ENCODE data around the gene RECQL5. TPM values are rescaled to one million over a fixed set of nuclear protein-coding genes. Genes with fewer than 3 reads are reported as not detected.

The RECQL5 gene
- total and polyA plus RNA-seq, 2 of the 8 experiments (the other 6 are each of a cell fraction or from before 2014, with no cell fraction given): 15.1 to 41.1 TPM

- FAIRE-seq (no peak), DNase-seq (ENCODE audit: low read depth in 1 of 2, low spot score in 2 of 2) (no peak)
- no peak overlapping the region for H2BK20ac ChIP-seq (ENCODE audit: low read length)
- H2AFZ ChIP-seq (ENCODE audit: low read length): no peak overlapping the region
- no peaks in the 10 kb centered on the region for H3K36me3 ChIP-seq (ENCODE audit: control insufficient read depth in 2 of 4, insufficient read depth in 4 of 4, low read length in 3 of 4)
- H4K20me1 ChIP-seq (replicated peaks in 1 of 2; ENCODE audit: control insufficient read depth in 1 of 2, insufficient read depth in 2 of 2, low read length in 2 of 2): peaks cover 0 to 2% of the 10 kb centered on the region in 2 experiments
- no peak overlapping the region for H3K4ac ChIP-seq (replicated peaks; ENCODE audit: insufficient read length, low read depth, low read length)
- no peak overlapping the region for H3K14ac ChIP-seq (ENCODE audit: insufficient read length)
- CTCF ChIA-PET (ENCODE audit: partially characterized antibody): interaction anchor here (0.9 to 59.2 kb wide), 9 partner anchors 10 to 138 kb away, joined by 3 to 2200 read pairs (median 8); partner anchors contain the start of genes RECQL5, SAP30BP and SMIM5
- TF ChIP-seq CREB1 (IDR thresholded peaks at IDR 0.05) (no peak), ATF2 (IDR thresholded peaks at IDR 0.05; ENCODE audit: low read length) (no peak), SP2 (IDR thresholded peaks at IDR 0.05; ENCODE audit: low read length) (no peak)
- no peak overlapping the region for H3K56ac ChIP-seq (replicated peaks; ENCODE audit: insufficient read length, low read depth, low read length)
- H3K4me3 ChIP-seq (ENCODE audit: extremely low read depth in 1 of 4, insufficient read depth in 2 of 4, low read depth in 3 of 4, low read length in 4 of 4): no peak overlapping the region
- H3K79me2 ChIP-seq (ENCODE audit: control insufficient read depth in 1 of 2, insufficient read depth in 2 of 2, low read length in 2 of 2): no peaks in the 10 kb centered on the region
- no peak overlapping the region for H2BK120ac ChIP-seq (replicated peaks; ENCODE audit: low read depth, low read length)
- H2BK5ac ChIP-seq (ENCODE audit: low read depth, low read length): no peak overlapping the region
- POLR2A ChIA-PET (ENCODE audit: partially characterized antibody): interaction anchor here (2.4 kb wide), 1 partner anchor 17 kb away, joined by 5 read pairs; no protein-coding TSS in a partner anchor
- H4K91ac ChIP-seq (replicated peaks; ENCODE audit: insufficient read length, low read length): no peak overlapping the region
- H3K79me1 ChIP-seq (ENCODE audit: low read depth, low read length): no peaks in the 10 kb centered on the region
- no peak overlapping the region for H2AK5ac ChIP-seq (ENCODE audit: low read depth, low read length)
- H3K9ac ChIP-seq (replicated peaks in 1 of 4; ENCODE audit: extremely low read depth in 1 of 4, low read depth in 3 of 4, low read length in 3 of 4): no peak overlapping the region
- no peak overlapping the region for H3K4me2 ChIP-seq (ENCODE audit: insufficient read depth in 1 of 2, low read depth in 2 of 2, low read length in 2 of 2)
- no peak overlapping the region for H4K5ac ChIP-seq (ENCODE audit: insufficient read length, low read depth, low read length)
- peaks cover 14% of the 10 kb centered on the region; the same call in 1 of the 2 replicates for H3K23me2 ChIP-seq (ENCODE audit: low read depth, low read length)
- H3K9me3 ChIP-seq (ENCODE audit: insufficient read depth in 2 of 2, low read depth in 1 of 2, low read length in 1 of 2): no peaks in the 10 kb centered on the region
- no peak overlapping the region for H2BK12ac ChIP-seq (ENCODE audit: low read depth, low read length)
- no peak overlapping the region for H2BK15ac ChIP-seq (ENCODE audit: low read length)
- no peak overlapping the region for H3K27ac ChIP-seq (ENCODE audit: low read depth, low read length)
- H3K4me1 ChIP-seq (replicated peaks in 1 of 4; ENCODE audit: control insufficient read depth in 3 of 4, insufficient read depth in 4 of 4, low read length in 3 of 4): peaks cover 0 to 9% (median 3%) of the 10 kb centered on the region in 4 experiments; a peak in 5 of 7 replicates
- H4K8ac ChIP-seq (ENCODE audit: extremely low read depth, insufficient read depth, low read length): no peak overlapping the region
- H3K23ac ChIP-seq (ENCODE audit: insufficient read length): no peak overlapping the region
- 77% methylated on average over 7 of the region's 7 CpGs; no CpG with 5 or more reads in 1 of the 2 experiments for WGBS, 2 experiments (ENCODE audit: extremely low coverage in 1 of 2, insufficient coverage in 1 of 2, insufficient read length in 1 of 2, insufficient replicate concordance in 2 of 2, low coverage in 1 of 2, low lambda C conversion rate in 2 of 2, missing lambda C conversion rate in 1 of 2)
- H3K18ac ChIP-seq (ENCODE audit: extremely low read depth, low read length): no peak overlapping the region
- H3K27me3 ChIP-seq (replicated peaks in 1 of 4; ENCODE audit: control insufficient read depth in 3 of 4, extremely low read depth in 1 of 4, insufficient read depth in 3 of 4, low read length in 3 of 4): peaks cover 0 to 19% (median 5%) of the 10 kb centered on the region in 4 experiments; a peak in 4 of 7 replicates
Measured at GRCh38 chr17:75591722-75592302, 75.1 kb downstream of the RECQL5 start.

All from H1 (cell line).